GM12873 (cell line): ENCODE data around the gene SPTB.

ENCODE experiments used
- CTCF ChIP-seq: IDR thresholded peaks from 2 replicates; pipeline ENCODE4 v1.5.1; 2012; ENCODE audit warnings: low read depth, mild to moderate bottlenecking, moderate library complexity, low read length, control low read depth; ENCODE audit not compliant: insufficient read depth; ENCODE audit errors: missing control alignments

Gene SPTB

GRCh38 chr14:64714432-64715025 lies 165.2 kb downstream of the SPTB start:
- no peak for TF ChIP-seq CTCF

- no peak for TF ChIP-seq CTCF
Observed at GRCh38 chr14:64713677-64714076, 166.0 kb downstream of the SPTB start.

GRCh38 chr14:64711039-64711438 lies 168.7 kb downstream of the SPTB start:
- TF ChIP-seq CTCF = no peak

- no peak for TF ChIP-seq CTCF
Observed at GRCh38 chr14:64709126-64709525, 170.6 kb downstream of the SPTB start.

- TF ChIP-seq CTCF = no peak
Observed at GRCh38 chr14:64708148-64709004, 171.3 kb downstream of the SPTB start.

GRCh38 chr14:64707661-64708060 lies 172.0 kb downstream of the SPTB start:
- TF ChIP-seq CTCF = no peak

- no peak for TF ChIP-seq CTCF
Observed at GRCh38 chr14:64706593-64707193, 173.0 kb downstream of the SPTB start.
